GM19452 (cell line): ENCODE data around the gene FUBP1.
"Not testable (repeated sequence)": the region's sequence is repeated elsewhere in the genome, so short reads cannot be mapped to it uniquely, and the experiment has no call there.

ENCODE experiments used
- ATAC-seq: cut with Tn5 transposase; IDR thresholded peaks from one replicate; pipeline ENCODE4 v1.9.1; 2021; ENCODE audit not compliant: unreplicated experiment

FUBP1 gene, protein sequence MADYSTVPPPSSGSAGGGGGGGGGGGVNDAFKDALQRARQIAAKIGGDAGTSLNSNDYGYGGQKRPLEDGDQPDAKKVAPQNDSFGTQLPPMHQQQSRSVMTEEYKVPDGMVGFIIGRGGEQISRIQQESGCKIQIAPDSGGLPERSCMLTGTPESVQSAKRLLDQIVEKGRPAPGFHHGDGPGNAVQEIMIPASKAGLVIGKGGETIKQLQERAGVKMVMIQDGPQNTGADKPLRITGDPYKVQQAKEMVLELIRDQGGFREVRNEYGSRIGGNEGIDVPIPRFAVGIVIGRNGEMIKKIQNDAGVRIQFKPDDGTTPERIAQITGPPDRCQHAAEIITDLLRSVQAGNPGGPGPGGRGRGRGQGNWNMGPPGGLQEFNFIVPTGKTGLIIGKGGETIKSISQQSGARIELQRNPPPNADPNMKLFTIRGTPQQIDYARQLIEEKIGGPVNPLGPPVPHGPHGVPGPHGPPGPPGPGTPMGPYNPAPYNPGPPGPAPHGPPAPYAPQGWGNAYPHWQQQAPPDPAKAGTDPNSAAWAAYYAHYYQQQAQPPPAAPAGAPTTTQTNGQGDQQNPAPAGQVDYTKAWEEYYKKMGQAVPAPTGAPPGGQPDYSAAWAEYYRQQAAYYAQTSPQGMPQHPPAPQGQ

DNA sequence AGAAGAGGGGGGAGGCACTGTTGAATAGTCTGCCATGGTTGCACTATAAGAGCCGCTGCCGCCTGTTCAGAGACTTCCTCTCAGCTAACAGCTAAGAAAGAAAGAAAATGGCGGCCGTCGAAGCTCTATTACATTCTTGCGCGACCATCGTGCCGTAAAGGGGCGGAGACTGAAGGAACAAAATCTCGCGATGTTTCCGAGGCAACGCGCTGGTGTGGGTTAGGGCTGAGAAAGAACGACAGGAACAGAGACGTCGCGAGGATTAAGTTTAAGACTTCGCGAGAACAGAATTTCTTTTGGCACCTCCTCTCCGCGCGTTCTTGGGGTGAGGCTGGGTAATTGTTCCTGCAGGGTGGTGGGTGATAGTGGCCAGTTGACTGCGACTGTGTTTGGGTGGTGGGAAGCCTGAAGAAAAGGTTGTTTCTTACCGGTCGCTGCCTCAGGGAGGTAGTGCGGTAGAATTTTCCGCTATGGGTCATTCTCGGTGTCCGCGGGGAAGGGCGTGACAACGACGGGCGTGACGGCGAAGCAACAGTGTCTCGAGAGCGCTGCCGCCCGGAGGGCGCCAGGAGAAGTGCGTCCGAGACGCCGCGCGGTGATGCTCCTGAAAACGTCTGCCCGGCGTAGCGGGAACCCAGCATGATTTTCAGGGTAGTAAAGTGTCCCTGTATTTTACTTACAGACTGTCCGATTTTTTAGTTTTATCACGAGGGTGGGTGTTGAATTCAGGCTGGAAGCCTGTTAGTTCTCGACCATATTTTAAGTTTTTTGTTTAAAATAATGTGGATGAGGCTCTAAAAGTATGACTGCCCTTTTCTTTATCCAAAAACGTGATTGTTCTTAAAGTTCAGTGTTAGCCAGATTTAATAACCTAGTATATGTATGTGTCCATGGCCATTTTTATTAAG lies at the start of gene FUBP1:
TSS of gene FUBP1 (minus strand) at position 104 of the 908 bp plus-strand sequence. CDS start at position 36, 68 bp downstream.
- ATAC-seq = peak; percentile 81

DNA sequence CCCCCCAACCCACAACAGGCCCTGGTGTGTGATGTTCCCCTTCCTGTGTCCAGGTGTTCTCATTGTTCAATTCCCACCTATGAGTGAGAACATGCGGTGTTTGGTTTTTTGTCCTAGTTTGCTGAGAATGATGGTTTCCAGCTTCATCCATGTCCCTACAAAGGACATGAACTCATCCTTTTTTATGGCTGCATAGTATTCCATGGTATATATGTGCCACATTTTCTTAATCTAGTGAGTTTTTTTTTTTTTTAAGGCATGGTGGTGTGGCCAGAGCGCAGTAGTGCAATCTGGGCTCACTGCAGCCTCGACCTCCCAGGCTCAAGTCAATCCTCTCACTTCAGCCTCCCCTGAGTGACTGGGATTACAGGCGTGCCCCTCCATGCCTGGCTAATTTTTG lies 42.3 kb upstream of the FUBP1 start:
- not testable (repeated sequence) for ATAC-seq

DNA sequence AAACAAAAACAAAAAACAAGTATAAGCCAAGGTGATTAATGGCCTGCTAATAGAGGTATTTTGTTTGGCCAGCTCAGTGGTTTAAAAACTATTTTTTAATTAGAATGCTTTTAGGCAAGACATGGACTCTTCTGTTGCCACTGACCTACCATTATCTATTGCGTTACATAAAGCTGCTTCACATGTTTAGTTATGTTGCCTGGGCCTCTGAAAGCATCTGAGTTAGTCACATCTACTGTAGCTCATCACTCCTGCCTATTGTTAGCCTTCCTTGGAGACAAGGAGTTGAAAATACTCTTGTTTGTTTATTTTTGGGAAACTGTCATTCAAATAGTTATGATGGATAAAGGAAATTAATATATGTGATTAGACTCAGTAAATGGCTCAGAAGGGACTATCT lies 40.2 kb upstream of the FUBP1 start:
- no peak for ATAC-seq

DNA sequence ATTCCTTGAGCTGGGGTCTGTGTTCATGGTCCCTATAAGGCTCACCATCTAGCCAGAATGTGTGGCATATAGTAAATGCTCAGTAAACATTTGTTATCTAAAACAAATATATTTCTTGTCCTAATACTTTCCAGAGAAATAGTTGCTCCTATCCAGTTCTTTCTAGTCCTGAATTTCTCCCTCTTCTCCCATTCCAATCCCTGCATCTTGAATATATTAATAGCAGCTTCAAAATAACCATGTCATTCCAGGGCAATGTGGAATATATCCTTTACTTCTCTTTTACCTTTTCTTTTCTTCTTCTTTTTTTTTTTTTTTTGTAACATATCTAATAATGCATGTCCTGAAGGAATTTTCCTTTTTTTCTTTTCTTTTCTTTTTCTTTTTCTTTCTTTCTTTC lies 36.3 kb upstream of the FUBP1 start:
- ATAC-seq = no peak

DNA sequence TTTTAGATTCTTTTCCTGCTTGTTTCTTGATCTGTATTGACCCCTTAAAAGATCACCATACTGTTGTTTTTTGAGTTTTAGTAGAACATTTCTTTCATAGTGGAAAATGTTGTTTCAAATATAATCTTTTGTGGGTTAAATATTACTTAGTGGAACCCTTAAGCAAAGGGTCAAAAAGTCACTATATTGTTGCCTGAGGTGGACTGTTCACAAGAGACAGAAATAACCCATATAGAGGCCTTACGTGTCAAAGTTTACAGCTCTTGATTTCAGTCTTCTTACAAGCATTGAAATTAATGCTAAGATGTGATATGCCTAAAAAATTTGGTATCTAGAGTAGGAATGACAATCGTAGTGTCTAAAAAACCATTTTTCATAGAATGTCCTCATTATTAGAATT lies 32.2 kb upstream of the FUBP1 start:
- no peak for ATAC-seq

DNA sequence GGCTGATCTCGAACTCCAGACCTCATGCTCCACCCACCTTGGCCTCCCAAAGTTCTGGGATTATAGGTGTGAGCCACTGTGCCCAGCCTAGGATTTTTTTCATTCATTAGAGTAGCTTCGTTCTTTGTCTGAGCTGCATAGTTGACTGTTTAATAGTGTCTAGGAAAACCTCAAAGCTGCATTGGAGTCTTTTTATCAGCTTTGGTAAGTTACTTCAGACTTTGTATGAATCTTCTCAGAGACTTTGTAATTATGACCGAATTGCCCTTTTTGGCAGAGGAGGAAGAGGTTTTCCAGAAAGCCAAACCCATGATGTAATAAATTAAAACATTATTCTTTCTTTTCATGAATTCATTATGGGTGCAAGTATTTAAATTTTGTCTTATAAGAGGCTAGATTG lies 31.0 kb upstream of the FUBP1 start:
- no peak for ATAC-seq

DNA sequence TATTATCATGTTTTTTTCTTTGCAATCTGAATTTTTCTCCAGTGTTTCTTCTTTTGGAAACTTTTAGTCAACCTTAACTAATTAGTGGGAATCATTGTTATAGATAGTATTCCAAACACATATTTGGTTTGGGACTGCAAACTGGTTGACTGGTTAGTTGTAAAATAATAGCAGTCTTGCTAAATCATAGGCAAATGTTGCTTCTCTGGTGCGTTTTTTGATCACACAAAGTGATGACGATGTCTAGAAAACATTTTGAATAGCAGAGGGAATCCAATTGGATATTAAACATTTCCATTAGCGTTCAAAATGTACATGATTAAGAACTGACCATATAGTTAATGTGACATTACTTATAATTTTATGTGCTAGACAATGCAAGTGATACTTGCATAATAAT lies 30.4 kb upstream of the FUBP1 start:
- ATAC-seq = no peak

DNA sequence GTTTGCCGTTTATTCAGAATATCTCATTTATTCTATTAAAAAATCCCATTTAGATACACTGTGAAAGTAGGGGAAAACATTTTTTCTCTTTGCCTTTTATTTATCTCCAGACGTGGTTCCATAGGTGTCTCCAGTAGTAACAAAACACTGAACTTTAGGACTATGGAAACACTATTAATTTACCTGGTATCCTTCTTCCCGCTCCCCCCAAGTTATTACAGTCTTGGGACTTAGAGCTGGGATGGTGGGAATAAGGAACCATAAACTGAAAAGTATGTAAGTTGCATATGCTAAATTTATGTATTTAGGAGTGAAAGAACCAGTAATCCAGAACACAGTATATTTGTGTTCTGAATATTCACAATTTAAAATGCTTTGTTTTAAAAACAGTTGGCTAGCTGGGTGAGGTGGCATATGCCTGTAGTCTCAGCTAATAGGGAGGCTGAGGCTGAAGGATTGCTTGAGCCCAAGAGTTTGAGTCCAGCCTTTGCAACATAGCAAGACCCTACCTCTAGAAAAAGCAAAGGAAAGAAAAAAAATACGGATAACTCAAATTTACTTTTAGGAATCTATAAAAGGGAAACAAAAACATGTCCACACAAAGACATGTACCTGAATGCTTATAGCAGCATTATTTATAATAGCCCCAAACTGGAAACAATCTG lies 28.9 kb upstream of the FUBP1 start:
- ATAC-seq = no peak

DNA sequence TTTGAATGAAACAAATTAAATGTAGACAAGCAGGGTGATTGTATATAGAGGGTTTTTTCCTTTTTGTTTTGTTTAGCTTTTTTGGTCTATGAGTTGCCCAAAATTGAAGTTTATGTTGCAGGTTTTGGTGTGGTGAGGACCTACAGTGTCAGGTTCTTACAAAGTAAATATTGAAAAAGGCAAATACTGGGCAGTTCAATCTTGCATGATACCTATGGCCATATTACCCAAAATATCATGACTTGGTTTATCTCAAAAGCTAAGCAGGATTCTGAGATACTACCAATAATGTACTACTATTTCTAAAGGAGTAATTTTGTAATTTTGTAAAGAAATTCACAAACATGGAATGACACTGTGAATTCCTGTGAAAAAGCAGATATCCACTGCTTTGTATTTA lies 27.6 kb upstream of the FUBP1 start:
- no peak for ATAC-seq

DNA sequence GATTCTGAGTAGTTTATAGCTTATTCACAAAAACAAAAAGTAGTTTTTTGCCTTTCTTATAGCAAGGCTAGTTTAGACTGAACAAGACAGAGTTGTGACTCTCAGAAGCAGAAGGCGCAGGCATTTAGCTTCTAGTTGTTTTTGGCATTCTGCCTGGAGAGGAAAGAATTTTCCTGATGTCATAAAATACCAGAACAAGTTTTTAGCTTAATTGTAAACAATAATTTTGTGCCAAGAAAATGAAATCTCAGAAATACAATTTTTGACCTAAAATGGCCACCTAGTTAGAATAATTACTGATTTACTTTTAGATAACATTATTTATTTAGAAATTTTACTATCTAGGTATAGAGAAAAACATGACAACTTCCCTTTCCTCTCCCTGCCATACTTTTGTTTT lies 26.9 kb upstream of the FUBP1 start:
- no peak for ATAC-seq

DNA sequence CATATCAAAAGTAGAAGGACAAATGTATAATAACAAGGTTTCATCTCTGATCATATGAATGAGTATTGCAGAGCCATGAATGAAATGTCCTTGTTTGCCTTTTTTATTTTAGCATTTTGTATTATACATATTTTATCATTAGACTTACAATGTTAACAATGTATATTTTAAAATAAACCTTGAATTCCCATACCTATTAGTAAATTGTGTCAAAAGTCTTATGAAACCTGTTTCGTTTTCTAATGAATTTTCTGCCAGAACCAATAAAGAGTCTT lies 26.5 kb upstream of the FUBP1 start:
- no peak for ATAC-seq

DNA sequence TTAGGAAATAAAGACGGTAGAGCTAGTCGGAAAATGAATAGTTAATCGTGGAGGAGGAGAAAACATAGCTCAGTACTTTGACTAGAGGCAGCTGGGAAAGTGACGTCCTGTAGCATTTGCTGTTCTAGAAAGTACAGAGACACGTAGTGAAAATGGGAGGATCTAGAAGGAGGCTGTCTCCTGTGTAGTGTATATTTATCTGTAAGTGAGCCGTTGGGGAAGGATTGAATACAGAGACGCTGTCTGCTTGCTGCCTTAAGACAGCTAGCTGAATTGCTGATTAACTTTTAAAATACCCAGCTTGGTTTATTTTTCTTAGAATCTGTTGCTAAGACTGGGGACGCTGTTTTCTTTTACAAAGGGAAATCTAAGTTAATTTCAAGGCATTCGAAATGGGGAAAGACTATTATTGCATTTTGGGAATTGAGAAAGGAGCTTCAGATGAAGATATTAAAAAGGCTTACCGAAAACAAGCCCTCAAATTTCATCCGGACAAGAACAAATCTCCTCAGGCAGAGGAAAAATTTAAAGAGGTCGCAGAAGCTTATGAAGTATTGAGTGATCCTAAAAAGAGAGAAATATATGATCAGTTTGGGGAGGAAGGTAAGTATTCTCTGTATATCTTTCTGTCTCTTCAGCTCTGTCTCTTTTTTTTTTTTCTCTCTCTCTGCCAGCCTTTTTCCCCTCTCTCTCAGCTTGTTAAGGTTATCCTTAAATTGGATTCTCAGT lies 26.0 kb upstream of the FUBP1 start, which contains the start of gene DNAJB4:
TSS of gene DNAJB4 (plus strand) at position 221 of the 729 bp plus-strand sequence. CDS start at position 393, 172 bp downstream.
- peak; percentile 98 for ATAC-seq

DNA sequence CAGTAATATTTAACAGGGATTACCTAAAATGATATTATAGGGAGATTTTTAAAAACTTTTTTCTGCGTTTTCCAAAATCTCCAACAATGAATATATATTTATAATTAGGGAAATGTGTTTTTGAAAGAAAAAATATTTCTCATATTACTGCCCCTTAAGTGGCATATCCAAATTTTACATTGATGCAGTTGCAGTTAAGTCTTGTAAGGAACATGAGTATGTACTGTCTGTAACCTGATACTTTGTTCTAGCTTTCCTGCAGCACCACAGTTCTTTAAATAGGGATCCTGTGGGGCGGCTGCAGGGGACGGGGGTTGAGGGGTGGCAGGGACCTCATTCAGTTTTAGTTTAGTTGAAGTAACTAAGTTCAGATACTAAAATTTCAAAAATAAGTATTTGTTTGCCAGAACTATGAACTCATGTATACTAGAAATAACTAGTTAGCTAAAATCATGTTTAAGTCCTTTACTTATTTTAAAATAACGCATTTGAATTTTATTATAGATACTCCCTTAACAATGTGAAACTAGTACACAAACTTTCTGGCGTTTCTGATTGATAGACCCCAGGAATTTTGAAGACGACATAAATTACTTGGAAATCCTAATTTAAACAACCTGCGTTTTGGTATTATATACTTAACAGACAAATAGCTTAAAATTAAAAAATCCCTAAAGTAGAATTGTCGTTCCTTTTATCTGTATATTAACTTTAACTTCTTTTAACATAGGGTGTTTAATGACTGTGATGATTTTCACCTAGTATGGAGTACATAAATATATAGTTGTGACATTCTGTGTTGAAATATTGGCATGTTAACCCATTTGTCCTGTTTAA lies 25.2 kb upstream of the FUBP1 start:
- ATAC-seq = peak; percentile 53

DNA sequence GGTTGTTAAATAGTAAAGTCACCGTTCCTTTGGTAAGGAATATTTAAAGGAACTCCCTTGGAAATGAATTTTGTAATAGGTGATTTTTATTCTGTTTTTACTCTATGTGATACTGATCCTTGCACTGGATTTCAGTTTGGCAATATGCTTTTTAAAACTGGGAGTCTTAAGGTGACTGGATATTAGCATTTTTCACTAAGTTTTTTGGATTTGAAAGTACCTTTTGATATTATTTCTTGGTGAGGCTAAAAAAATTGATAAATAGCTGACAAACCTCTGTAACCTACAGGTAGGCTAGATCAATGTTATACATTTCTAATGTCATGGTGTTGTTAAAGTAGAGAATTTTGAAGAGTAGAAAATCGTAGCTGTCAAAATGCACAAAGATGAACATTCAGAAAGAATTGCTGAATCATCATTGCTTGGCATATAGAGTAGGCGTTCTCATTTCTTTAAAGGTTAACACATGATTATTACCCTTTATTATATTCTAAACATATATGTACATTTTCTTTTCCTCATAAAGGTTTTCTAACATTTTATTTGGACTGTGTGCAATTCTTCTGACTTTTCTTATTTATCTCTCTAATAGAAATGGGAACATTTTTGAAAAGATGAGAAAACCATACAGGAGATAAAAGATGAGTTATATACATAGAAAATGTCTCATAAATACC lies 24.3 kb upstream of the FUBP1 start:
- ATAC-seq = no peak

DNA sequence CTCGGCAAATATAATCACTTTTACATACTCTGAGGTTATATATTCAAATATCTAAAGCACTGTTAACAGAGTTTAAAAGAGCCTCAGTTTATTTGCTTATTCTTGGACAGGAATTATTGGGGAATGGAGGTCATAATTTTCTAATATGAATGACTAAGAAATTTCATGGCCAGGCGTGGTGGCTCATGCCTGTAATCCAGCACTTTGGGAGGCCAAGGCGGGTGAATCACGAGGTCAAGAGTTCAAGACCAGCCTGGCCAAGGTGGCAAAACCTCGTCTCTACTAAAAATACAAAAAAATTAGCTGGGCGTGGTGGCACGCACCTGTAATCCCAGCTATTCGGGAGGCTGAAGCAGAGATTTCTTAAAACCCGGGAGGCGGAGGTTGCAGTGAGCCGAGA lies 21.7 kb upstream of the FUBP1 start:
- not testable (repeated sequence) for ATAC-seq

DNA sequence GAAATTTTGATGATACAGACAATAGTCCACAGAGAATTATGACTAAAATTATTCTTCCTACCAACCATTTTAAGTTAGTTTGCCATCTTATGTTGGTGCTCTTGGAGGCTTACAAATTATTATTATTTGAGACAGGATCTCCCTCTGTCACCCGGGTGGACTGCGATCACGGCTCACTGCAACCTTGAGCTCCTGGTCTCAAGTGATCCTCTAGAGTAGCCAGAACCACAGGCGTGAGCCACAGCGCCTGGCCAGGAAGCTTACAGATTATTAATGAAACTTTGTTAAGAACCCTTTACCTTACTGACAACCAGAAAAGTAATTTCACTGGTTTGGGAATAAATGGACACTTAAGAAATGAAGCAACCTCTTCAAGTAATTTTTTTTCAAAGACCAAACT lies 17.9 kb upstream of the FUBP1 start:
- no peak for ATAC-seq

DNA sequence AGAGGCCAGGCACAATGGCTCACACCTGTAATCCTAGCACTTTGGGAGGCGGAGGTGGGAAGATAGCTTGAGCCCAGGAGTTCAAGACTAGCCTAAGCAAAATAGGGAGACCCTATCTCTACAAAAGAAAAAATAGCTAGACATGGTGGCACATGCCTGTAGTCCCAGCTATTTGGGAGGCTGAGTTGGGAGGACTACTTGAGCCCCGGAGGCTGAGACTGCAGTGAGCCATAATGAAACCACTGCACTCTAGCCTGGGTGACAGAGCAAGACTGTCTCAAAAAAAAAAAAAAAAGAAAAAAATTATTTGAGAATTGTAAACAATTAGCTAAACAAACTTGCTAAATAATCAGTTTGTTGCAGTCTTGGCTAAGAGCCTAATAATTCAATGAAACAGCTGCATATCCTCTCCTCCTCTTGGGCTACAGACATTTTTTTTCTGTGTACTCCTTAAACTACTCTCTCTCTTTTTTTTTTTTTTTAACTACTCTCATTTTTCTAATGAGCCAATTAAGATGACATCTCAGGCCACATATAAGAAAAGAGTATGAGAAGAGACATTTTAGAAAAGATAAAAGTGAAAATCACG lies 15.3 kb upstream of the FUBP1 start:
- ATAC-seq = no peak

DNA sequence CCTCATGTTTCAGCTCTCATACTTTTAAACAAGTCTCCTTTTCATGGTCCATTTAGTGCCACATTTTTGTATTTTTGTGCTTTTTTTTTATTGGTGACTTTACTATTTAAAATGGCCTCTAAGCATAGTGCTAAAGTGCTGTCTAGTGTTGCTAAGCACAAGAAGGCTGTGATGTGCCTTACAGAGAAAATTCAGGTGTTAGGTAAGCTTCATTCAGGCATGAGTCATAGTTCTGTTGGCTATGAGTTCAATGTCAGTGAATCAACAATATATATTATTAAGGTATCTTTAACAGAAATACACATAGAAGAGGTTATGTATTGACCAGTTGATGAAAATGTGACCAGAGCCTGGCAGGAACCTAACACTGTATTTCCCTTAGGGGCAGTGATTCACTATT lies 12.8 kb upstream of the FUBP1 start:
- ATAC-seq = no peak
